HG02759 (cell line): Measurements from ENCODE around the gene ZNF557.
"Not testable (repeated sequence)": the region's sequence is repeated elsewhere in the genome, so short reads cannot be mapped to it uniquely, and the experiment has no call there.

ENCODE experiments used
- ATAC-seq: cut with Tn5 transposase; IDR thresholded peaks from one replicate; pipeline ENCODE4 v1.9.1; 2021; ENCODE audit warnings: mild to moderate bottlenecking, moderate library complexity; ENCODE audit not compliant: unreplicated experiment

ZNF557 gene

DNA sequence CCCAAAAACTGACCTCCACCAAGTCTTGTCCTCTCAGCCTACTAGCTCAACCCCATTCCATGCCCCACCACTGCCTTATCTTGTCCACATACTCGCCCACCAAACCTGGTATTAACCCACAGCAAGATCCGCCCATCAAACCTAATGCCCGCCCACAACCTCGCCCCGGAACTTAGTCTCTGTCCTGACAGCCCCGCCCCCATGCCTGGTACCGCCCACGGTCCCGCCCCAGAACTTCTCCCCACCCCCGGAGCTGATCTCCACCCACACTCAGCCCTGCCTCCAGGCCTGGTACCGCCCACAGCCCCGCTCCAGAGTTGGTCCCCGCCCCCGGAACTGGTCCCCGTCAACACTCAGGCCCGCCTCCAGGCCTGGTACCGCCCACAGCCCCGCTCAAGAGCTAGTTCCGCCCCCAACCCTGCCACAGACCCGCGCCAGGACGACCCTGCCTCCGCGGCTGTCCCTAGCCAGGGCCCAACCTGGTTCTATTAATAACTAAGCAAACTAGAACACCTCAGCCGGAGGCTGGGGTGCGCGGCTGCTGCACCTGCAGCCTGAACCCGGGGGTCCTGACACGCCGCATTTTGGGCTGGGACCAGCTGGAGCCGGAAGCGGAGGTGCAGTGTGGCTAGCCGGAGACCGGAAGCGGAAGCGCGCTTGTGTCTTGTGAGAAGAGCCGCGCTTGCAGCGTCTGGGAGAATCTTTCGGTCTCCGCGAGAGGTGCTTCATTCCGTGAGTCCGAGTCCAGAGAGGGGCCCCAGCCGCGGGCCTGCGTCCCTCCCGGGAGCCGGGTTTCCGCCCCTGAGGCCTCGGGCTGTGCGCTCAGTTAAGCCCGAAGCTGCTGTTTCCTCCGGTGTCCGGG is at the start of gene ZNF557:
Gene ZNF557 (plus strand): TSS at position 662 of the 862 bp plus-strand sequence. CDS start 5,372 bp downstream, outside the sequence.
- peak; percentile 92 for ATAC-seq

- not testable (repeated sequence) for ATAC-seq
These were observed 48.2 kb upstream of the ZNF557 start, which contains the start of gene MBD3L2B for GRCh38 chr19:7021331-7021730. TSS of gene MBD3L2B (minus strand) at chr19:7021431. CDS start at chr19:7021397, 34 bp downstream.

DNA sequence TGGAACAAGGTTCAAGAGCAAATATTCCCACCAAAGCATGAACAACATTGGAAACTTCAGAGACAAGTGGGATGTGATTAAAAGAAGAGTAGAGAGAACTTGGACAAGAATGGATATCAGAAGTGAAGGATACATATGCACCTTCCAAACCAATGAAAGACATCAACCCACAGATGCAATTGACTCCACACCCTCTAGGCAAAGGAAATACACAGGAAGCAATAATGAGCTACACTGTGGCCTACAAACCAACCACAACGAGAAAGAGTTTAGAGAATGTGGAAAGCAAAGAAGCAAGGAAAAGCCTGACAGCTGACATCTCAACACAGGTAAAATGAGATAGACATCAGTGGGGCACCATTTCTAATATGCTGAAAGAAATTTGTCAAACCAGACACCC is 40.7 kb upstream of the ZNF557 start:
- ATAC-seq: not testable (repeated sequence)

- not testable (repeated sequence) for ATAC-seq
These were observed 39.2 kb upstream of the ZNF557 start, which contains the start of gene MBD3L5 for GRCh38 chr19:7030278-7030677. TSS of gene MBD3L5 (plus strand) at chr19:7030578. CDS start at chr19:7030612, 34 bp downstream.

DNA sequence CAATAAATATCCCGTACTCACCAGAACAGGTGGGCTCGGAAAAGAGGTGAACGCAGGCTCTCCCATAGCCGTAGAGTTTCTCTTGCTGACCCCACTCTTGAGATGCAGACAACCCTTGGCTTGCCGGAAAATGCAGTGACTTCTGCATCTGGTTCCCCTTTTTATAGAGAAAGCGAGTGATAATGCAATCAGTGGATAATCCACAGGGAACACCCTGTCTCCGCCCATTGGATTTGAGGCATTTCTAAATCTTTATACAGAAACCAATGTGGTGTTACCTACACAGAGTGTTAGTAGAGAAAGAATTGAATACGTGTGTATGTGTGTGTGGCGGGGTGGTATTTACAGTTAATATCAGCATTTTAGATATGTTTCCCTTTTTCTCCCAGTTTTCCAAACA is 29.4 kb upstream of the ZNF557 start, which contains the start of gene MBD3L4:
Gene MBD3L4 (minus strand): TSS at position 101 of the 400 bp plus-strand sequence. CDS start 35 bp downstream, at position 66.
- ATAC-seq: not testable (repeated sequence)

DNA sequence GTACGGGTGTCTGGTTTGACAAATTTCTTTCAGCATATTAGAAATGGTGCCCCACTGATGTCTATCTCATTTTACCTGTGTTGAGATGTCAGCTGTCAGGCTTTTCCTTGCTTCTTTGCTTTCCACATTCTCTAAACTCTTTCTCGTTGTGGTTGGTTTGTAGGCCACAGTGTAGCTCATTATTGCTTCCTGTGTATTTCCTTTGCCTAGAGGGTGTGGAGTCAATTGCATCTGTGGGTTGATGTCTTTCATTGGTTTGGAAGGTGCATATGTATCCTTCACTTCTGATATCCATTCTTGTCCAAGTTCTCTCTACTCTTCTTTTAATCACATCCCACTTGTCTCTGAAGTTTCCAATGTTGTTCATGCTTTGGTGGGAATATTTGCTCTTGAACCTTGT is 27.9 kb upstream of the ZNF557 start:
- not testable (repeated sequence) for ATAC-seq

DNA sequence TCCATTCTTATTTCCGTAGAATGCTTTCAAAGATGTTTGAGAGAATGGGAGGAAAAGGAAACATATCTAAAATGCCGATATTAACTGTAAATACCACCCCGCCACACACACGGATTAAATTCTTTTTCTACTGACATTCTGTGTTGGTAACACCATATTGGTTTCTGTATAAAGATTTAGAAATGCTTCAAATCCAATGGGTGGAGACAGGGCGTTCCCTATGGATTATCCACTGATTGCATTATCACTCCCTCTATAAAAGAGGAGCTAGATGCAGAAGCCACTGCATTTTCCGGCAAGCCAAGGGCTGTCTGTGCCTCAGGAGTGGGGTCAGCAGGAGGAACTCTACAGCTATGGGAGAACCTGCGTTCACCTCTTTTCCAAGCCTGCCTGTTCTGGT is 20.5 kb upstream of the ZNF557 start, which contains the start of gene MBD3L2:
Gene MBD3L2 (plus strand): TSS at position 301 of the 400 bp plus-strand sequence. CDS start 53 bp downstream, at position 354.
- not testable (repeated sequence) for ATAC-seq

DNA sequence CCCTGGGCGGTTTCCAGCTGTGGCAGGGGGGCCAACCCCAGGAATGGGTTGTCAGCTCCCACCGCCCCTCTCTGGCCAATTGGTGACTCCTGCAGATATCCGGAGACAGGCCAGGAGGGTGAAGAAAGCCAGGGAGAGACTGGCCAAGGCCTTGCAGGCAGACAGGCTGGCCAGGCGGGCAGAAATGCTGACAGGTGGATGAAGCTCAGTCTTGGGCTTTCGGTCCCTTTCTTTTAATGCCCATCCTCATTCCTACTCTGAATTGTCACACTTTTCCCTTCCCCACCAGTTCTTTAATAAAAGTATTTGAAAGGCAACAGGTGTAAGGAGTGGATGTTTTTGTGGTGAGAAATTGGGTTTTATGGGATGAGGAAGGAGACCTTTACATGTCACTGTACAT is 18.1 kb upstream of the ZNF557 start:
- not testable (repeated sequence) for ATAC-seq

DNA sequence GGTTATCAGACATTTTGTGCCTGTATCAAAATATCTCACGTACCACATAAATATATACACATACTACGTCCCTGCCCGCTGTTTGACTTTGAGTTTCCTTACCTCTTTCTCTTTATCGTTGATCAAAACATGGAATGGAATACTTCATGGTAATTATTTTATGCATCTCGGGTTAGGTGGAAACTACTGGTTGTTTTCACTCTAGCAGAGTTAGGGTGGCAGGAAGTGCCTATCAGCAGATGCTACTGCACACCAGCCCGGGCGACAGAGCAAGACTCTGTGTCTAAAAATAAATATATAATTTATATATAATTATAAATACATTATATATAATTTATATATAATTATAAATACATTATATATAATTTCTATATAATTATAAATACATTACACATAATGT is 16.6 kb upstream of the ZNF557 start:
- ATAC-seq: not testable (repeated sequence)

- not testable (repeated sequence) for ATAC-seq
These were observed 14.7 kb upstream of the ZNF557 start for GRCh38 chr19:7054635-7055368.

DNA sequence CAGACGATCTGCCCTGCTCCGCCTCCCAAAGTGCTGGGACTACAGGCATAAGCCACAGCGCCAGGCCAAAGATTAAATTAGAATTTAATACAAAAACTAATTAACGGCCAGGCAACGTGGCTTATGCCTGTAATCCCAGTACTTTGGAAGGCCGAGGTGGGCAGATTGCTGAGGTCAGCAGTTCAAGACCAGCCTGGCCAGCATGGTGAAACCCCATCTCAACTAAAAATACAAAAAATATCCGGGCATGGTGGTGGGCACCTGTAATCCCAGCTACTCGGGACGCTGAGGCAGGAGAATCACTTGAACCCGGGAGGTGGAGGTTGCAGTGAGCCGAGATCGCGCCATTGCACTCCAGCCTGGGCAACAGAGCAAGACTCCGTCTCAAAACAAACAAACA is 13.8 kb upstream of the ZNF557 start:
- not testable (repeated sequence) for ATAC-seq

GRCh38 chr19:7056371-7056770 is 13.1 kb upstream of the ZNF557 start:
- ATAC-seq: not testable (repeated sequence)

- ATAC-seq: not testable (repeated sequence)
These were observed 10.9 kb upstream of the ZNF557 start, which contains the start of gene MBD3L3 for GRCh38 chr19:7058576-7058975. TSS of gene MBD3L3 (minus strand) at chr19:7058676. CDS start at chr19:7058605, 71 bp downstream.

DNA sequence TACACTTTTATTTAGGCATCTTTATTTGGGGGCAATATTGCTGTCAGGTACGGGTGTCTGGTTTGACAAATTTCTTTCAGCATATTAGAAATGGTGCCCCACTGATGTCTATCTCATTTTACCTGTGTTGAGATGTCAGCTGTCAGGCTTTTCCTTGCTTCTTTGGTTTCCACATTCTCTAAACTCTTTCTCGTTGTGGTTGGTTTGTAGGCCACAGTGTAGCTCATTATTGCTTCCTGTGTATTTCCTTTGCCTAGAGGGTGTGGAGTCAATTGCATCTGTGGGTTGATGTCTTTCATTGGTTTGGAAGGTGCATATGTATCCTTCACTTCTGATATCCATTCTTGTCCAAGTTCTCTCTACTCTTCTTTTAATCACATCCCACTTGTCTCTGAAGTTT is 9.5 kb upstream of the ZNF557 start:
- ATAC-seq: not testable (repeated sequence)

DNA sequence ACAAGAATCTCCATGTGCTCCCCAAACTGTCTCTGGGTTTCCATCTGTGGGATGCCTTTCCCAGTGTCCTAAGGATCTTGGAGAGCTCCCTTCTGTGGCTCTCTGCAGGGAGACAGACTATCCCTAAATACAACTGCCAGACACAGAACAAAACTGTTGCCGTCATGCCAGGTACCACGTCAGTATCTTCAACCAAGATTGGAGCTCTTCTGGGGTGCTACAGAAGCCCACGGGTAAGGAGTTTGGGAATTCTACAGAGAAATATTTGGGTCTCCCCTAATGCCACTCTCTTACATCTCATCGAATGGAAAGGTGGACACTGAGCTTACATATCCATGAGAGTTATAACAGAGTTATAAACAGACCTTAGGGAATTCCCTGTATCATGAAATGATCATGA is 6.2 kb upstream of the ZNF557 start:
- ATAC-seq: no peak

DNA sequence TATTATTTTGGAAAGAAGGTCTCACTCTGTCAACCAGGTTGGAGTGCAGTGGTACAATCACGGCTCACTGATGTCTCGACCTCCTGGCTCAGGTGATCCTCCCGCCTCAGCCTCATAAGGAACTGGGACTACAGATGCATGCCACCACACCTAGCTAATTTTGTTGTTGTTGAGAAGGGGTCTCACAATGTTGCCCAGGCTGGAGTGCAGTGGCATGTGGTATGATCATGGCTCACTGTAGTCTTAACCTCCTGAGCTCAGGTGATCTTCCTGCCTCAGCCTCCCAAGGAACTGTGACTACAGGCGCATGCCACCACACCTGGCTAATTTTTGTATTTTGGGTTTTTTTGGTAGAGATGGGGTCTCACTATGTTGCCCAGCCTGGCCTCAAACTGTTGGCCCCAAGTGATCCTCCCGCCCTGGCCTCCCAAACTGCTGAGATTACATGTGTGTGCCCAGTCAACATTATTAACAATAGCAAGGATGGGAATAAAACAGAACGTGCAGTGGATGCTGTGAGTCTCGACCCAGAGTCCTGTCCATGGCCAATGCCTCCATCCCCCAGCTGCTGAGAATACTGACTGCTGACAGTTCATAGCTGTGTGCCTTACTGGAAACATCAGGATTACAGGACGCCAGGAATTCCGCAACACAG is 5.6 kb upstream of the ZNF557 start:
- ATAC-seq: no peak

DNA sequence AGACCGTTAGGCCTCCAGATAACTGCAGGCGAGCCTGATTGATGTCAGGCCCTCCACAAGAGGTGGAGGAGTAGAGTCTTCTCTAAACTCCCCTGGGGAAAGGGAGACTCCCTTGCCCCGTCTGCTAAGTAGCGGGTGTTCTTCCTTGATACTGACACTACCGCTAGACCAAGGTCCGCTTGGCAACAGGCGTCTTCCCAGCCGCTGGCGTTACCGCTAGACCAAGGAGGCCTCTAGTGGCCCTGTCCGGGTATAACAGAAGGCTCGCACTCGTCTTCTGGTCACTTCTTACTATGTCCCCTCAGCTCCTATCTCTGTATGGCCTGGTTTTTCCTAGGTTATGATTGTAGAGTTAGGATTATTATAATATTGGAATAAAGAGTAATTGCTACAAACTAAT is 2.4 kb upstream of the ZNF557 start:
- ATAC-seq: not testable (repeated sequence)

DNA sequence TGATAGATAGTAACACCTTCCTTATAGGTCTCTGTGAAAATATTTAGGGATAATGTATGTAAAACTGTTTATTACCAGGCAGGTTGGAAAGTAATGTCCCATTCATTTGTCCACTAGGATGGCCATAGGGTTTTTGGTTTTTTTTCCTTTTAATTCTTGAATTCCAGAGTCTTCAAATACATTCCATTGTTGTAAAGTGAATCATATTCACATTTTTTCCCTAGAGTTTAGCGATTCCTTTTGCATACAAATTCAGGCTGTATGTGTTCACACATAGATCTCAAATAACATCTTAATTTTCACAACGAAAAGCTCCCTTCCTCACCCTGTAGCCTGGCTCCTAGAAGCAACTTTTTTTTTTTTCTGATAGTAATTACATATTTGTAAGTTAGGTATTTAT is 1.8 kb upstream of the ZNF557 start:
- no peak for ATAC-seq

GRCh38 chr19:7068599-7068998 is 904 bp upstream of the ZNF557 start:
- no peak for ATAC-seq

DNA sequence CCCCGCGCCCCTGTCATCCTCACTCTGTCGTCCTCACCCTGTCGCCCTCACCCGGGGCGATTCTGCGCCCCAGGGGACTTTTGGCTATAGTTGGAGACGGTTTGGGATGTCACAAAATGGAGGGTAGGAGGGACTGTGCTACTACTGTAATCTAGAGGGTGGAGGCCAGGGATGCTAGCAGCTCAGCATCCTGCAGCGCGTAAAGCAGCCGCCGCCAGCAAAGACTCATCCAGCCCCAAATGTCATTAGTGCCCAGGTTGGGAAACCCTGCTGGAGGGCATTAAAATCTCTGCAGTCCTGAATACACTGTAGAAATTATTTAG is 362 bp downstream of the ZNF557 start:
- no peak for ATAC-seq

GRCh38 chr19:7072541-7072940 is 3.0 kb downstream of the ZNF557 start:
- ATAC-seq: no peak
